Activated T-cell treated with anti-CD3 and anti-CD28 coated beads, Interleukin-2, amount 50 U/mL, for 1 hour (primary cell): ENCODE results near the gene KIRREL3.
"Not testable (repeated sequence)": the region's sequence is repeated elsewhere in the genome, so short reads cannot be mapped to it uniquely, and the experiment has no call there.

Experiments
- DNase-seq: peaks from one replicate; pipeline ENCODE4 v3.0.0-alpha.2; 2020

Gene KIRREL3

DNA sequence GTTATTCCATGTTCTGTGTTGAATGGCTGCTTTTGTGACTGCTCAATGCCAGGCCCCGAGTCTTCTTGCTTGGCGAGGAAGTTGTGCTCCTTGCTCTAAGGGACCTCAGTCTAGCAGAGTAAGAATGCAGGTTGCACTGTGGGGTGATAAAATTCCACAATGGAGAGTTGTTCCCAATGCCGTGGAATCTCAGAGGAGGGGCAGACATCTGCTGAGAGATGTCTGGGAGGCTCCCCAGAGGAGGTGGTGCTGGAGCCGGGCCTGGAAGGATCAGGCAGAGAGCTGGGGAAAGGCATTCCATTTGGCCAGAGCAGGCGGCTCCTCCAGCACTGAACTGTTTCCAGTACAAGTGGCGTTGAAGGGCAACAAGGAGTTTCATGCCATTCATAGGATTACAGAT, 589.9 kb downstream of the KIRREL3 start:
- no peak for DNase-seq

DNA sequence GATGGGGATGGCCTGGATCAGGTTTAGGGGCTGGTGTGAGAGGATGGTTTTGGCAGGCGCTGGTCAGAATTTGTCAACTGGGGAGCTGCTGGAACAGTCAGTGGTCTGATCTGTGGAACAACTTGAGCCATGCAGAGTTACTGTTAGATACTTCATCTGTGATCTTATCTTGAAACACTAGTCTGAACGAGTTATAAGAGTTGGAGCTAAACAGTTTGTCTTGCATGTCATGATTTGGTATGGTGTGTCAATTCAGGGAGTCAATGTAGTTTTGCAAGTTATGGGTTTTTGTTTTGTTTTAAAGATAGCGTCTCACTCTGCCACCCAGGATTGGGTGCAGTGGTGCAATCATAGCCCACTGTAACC, 591.0 kb downstream of the KIRREL3 start:
- no peak for DNase-seq

GRCh38 chr11:126408901-126409619, 591.5 kb downstream of the KIRREL3 start:
- DNase-seq = no peak

DNA sequence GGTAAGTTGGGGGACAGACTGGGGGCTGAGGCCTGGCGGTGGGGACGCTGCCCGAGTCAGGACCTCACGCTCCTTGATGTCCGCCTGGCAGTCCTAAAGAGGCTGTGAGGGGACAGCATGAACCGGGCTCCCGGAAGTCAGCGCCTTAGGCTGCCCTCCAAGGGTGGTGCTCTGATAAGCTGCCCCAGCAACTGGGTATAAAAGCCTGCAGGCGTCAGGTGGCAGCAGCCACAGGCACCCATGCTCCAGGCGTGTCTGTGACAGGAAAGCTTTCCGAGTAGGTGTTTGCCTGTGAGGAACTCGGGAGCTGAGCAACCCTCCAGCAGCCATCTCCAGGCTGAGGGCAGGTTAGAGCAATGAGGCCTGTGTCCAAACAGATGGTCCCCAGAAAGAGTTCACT, 592.1 kb downstream of the KIRREL3 start:
- no peak for DNase-seq

GRCh38 chr11:126407682-126408288, 592.8 kb downstream of the KIRREL3 start:
- DNase-seq = no peak

DNA sequence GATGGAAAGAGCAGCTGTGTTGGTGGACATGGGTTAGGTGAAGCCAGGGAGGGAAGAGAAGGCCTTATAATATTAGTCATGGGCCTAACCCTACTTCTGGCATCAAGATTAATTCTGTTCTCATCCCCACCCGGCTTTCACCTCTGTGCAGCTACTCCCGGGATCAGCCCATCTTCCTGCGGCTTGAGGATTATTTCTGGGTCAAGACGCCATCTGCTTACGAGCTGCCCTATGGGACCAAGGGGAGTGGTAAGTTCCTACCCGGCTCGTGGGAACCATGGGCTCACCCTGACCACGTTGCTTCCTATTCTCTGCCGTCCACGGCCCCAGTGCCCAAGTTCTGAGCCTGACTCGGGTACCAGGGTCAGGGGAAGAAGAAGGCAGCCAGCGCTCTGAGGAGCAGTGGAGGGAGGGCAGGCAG, 593.5 kb downstream of the KIRREL3 start:
- no peak for DNase-seq

GRCh38 chr11:126406368-126406767, 594.2 kb downstream of the KIRREL3 start:
- no peak for DNase-seq

- no peak for DNase-seq
Measured at GRCh38 chr11:126405906-126406305, 594.7 kb downstream of the KIRREL3 start.

GRCh38 chr11:126405374-126405773, 595.2 kb downstream of the KIRREL3 start:
- no peak for DNase-seq

- no peak for DNase-seq
Measured at GRCh38 chr11:126404367-126404766, 596.2 kb downstream of the KIRREL3 start.

DNA sequence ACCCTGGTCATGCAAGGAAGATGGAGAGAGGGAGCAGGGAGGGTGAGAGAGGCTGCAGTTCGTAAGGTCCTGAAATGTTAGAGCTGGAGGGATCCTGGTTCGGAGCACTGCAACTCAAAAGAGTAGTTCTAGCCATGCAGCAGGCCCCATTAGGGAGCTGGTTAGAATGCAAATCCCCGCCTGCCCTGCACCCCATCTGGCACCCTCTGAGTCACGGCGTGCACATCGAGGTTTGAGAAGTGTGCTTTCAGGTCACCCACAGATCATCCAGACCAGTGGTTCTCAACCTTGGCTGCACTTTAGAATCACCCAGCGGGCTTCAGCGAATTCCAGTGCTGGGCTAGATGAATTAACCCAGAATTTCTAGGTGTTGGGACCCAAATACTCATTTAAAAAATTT, 596.9 kb downstream of the KIRREL3 start:
- no peak for DNase-seq

- no peak for DNase-seq
Measured at GRCh38 chr11:126403022-126403581, 597.5 kb downstream of the KIRREL3 start.

- no peak for DNase-seq
Measured at GRCh38 chr11:126400479-126400878, 600.1 kb downstream of the KIRREL3 start.

DNA sequence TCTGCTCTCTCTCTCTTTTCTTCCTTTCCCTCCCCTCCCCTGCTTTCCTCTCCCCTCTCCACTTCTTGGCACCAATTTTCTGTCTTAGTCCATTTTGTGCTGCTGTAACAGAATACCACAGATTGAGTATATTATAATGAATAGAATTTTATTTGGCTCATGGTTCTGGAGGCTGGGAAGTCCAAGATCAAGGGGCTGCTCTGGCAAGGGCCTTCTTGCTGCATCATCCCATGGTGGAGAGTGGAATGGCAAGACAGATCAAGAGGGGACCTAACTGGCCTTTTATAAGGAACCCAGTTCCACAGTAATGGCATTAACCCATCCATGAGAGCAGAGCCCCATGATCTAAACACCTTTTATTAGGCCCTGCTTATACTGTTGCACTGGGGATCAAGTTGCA, 600.6 kb downstream of the KIRREL3 start:
- no peak for DNase-seq

- no peak for DNase-seq
Measured at GRCh38 chr11:126398721-126399120, 601.8 kb downstream of the KIRREL3 start.

DNA sequence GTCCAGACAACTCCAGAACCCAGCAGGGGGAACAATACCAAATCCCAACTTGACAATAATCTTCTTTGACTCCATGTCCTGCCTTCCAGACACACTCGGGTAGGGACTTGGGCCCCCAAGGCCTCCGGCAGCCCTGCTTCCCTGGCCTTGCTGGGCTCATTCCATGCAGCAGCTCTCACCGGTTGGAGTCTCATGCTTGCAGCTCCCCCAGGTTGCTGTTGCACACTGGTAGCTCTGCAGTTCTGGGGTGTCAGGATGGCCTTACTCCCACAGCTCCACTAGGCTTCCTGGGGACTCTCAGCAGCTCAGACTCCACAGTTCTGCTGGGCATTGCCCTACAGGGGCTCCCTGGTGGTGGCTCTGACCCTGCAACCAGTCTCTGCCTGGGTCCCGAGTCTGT, 602.3 kb downstream of the KIRREL3 start:
- DNase-seq = no peak

GRCh38 chr11:126396965-126397364, 603.6 kb downstream of the KIRREL3 start:
- no peak for DNase-seq

GRCh38 chr11:126396266-126396665, 604.3 kb downstream of the KIRREL3 start:
- not testable (repeated sequence) for DNase-seq

GRCh38 chr11:126395784-126396183, 604.8 kb downstream of the KIRREL3 start:
- DNase-seq = not testable (repeated sequence)

GRCh38 chr11:126394634-126395072, 605.9 kb downstream of the KIRREL3 start:
- not testable (repeated sequence) for DNase-seq

GRCh38 chr11:126394036-126394435, 606.5 kb downstream of the KIRREL3 start:
- no peak for DNase-seq

GRCh38 chr11:126393143-126393542, 607.4 kb downstream of the KIRREL3 start:
- DNase-seq = no peak

DNA sequence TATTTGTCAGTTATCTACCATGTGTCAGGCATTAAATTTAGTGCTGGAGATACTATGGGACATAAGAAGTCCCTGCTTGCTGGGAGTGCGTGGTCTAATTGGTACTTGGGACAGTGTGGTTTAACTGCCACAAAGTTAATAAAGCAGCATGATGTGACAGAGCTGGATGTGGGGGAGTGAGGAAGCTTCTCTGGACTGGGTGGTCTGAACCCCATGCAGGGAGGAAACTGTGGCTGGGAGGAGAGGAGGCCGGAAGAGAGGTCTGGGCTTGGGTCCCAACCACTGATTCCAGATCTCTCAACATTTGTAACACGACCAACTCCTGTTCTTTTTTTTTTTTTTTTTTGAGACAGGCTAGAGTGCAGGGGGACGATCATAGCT, 607.9 kb downstream of the KIRREL3 start:
- no peak for DNase-seq

DNA sequence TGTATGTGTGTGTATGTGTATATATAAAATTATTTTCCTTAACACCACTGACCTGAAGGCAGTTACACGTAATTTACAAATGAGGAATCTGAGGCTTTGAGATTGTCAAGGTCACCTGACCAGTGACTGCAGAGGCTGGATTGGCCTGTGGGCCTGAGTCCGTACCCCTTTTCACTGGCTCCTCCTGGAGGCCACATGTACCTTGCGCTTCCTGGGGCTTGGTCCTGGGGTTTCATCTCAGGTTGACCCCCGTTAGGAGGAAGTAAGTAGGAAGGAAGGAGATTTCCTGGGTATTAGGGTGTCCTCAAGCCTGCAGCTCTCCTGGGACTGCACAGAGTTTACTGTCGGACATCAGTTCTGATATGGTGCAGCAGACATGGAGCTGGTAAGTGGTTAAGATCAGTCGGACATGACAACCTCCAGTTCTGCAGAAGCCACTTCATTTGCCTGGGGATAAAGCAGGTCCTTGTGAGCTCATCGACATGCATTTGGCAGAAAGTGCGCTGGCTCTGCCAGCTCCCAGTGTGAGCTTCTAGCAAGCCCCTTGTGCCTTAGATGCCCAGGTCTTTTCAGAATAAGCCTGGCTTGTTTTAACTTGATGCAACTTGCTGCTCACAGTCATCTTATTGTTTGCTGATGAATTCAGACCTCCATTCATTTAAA, 608.5 kb downstream of the KIRREL3 start:
- no peak for DNase-seq
